ENCODE measurements around the gene TMEM204.

The TMEM204 gene

DNA sequence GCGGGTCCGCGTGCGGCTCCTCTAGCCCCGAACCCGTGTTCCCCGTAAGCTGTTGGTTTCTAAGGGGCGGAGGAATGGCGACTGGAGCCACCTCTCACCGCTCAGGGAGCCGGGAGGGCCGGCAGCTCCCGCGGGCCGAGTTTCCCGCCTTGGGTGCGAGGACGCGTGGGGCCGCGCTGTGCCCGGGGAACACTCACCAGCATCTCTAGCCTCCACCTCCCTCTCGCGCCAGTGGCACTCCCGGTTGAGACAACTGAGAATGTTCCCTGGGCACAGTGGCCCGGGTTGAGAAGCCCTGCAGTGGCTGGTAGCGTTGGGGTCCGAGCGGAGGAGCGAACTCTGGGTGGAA, 39.7 kb upstream of the TMEM204 start:
- H3K4me1 ChIP-seq (ENCODE audit: insufficient read depth, low read length) = peaks cover 21% of the 10 kb centered on the region
- peaks cover 14% of the 10 kb centered on the region for H3K36me3 ChIP-seq (ENCODE audit: insufficient read depth, low read length)
- H3K9ac ChIP-seq (ENCODE audit: low read length) = peak overlapping the region; percentile 21
- peak overlapping the region; percentile 79 to 84 for H3K4me3 ChIP-seq (ENCODE audit: low read depth in 1 of 2, low read length in 2 of 2)
- H3K27me3 ChIP-seq (ENCODE audit: control insufficient read depth in 1 of 2, insufficient read depth in 2 of 2, low read length in 2 of 2) = no peaks in the 10 kb centered on the region
- no peaks in the 10 kb centered on the region for H3K9me3 ChIP-seq (ENCODE audit: low read length)
- H3K27ac ChIP-seq (ENCODE audit: low read depth, low read length) = peak overlapping the region; percentile 80

DNA sequence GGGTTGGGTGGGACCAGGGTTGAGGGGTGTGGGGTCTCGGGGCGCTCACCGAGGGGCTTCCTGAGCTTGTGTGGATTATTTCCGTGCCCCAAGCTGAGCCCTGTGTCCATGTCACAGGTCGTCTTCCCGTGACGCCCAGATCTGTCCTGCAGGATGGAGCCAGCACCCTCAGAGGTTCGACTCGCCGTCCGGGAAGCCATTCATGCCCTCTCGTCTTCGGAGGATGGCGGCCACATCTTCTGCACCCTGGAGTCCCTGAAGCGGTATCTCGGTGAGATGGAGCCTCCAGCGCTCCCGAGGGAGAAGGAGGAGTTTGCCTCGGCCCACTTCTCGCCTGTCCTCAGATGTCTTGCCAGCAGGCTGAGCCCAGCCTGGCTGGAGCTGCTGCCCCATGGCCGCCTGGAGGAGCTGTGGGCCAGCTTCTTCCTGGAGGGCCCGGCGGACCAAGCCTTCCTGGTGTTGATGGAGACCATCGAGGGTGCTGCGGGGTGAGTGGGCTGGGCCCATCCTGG, 39.3 kb upstream of the TMEM204 start:
- Histone ChIP-seq H3K27ac (ENCODE audit: low read depth, low read length) (peak overlapping the region; percentile 80), H3K4me1 (ENCODE audit: insufficient read depth, low read length) (peaks cover 21% of the 10 kb centered on the region), H3K9ac (ENCODE audit: low read length) (peak overlapping the region; percentile 21), H3K27me3 (ENCODE audit: control insufficient read depth in 1 of 2, insufficient read depth in 2 of 2, low read length in 2 of 2) (no peaks in the 10 kb centered on the region), H3K36me3 (ENCODE audit: insufficient read depth, low read length) (peaks cover 14% of the 10 kb centered on the region), H3K4me3 (ENCODE audit: low read depth in 1 of 2, low read length in 2 of 2) (peak overlapping the region; percentile 79 to 84), H3K9me3 (ENCODE audit: low read length) (no peaks in the 10 kb centered on the region)

DNA sequence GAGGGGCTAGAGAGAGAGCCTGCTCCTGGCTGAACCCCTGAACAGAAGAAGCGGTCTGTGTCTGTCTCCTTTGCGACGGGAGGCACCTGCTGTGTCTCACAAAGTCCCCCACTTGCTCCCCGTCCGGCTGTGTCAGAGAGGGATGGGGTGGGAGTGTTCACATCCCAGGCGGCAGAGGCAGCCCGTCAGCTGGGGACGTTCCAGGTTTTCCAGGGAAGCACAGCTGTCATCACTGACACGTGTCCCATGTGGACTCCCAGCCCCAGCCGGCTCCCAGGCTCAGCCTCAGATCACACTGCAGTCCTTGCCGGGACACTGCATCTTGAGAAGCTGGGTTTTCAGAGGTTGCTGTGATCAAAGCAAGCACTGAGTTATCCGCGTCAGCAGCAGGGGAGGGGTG, 38.8 kb upstream of the TMEM204 start:
- Histone ChIP-seq H3K36me3 (ENCODE audit: insufficient read depth, low read length) (peaks cover 14% of the 10 kb centered on the region), H3K4me3 (ENCODE audit: low read depth in 1 of 2, low read length in 2 of 2) (peak overlapping the region in 1 of 2 donors; percentile 79), H3K27me3 (ENCODE audit: control insufficient read depth in 1 of 2, insufficient read depth in 2 of 2, low read length in 2 of 2) (no peaks in the 10 kb centered on the region), H3K9ac (ENCODE audit: low read length) (no peak overlapping the region), H3K4me1 (ENCODE audit: insufficient read depth, low read length) (peaks cover 21% of the 10 kb centered on the region), H3K27ac (ENCODE audit: low read depth, low read length) (no peak overlapping the region), H3K9me3 (ENCODE audit: low read length) (no peaks in the 10 kb centered on the region)

DNA sequence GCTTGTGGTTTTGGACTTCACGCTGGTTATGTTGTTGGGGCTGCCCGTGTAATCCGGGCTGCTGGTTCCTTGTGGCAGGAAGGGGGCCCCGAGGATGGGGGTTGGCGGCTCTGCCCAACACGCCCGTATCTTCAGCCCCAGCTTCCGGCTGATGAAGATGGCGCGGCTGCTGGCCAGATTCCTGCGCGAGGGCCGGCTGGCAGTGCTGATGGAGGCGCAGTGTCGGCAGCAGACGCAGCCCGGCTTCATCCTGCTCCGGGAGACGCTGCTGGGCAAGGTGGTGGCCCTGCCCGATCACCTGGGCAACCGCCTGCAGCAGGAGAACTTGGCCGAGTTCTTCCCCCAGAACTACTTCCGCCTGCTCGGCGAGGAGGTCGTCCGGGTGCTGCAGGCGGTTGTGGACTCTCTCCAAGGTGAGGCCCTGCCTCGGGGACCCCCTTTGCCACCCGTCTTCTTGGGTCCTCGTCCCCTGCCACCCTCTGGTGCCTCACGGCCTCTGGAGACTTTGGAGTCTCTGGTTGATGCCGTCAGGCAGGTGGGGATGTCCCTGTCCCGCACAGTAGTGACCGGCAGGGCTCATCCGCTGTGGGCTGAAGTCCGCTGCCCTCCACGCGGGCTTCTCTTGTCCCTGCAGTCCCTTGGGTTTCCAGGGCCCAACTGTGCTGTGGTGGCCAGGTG, 38.1 kb upstream of the TMEM204 start:
- peaks cover 21% of the 10 kb centered on the region for H3K4me1 ChIP-seq (ENCODE audit: insufficient read depth, low read length)
- H3K27ac ChIP-seq (ENCODE audit: low read depth, low read length) = no peak overlapping the region
- H3K4me3 ChIP-seq (ENCODE audit: low read depth in 1 of 2, low read length in 2 of 2) = no peak overlapping the region
- no peaks in the 10 kb centered on the region for H3K27me3 ChIP-seq (ENCODE audit: control insufficient read depth in 1 of 2, insufficient read depth in 2 of 2, low read length in 2 of 2)
- peaks cover 19% of the 10 kb centered on the region for H3K36me3 ChIP-seq (ENCODE audit: insufficient read depth, low read length)
- no peaks in the 10 kb centered on the region for H3K9me3 ChIP-seq (ENCODE audit: low read length)
- H3K9ac ChIP-seq (ENCODE audit: low read length) = no peak overlapping the region

DNA sequence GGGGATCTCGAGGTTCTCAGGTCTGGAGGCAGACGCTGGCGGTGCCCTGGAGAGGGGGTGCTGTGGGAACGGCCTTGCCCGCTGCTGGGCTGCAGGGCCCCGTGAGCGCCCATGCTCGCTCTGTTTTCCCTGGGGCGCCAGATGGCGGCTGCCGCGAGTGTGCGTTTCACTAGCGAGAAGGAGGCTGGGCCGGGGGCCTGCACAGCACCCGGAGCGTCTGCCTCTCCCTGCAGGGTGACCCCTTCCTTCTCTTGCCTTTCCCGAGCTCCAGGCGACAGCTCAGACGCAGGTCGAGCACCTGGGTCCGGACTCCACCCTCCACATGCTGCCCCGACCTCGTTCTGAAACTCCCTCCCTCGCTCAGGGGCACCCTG, 37.6 kb upstream of the TMEM204 start:
- H3K36me3 ChIP-seq (ENCODE audit: insufficient read depth, low read length) = peaks cover 20% of the 10 kb centered on the region
- H3K27ac ChIP-seq (ENCODE audit: low read depth, low read length) = no peak overlapping the region
- peaks cover 21% of the 10 kb centered on the region for H3K4me1 ChIP-seq (ENCODE audit: insufficient read depth, low read length)
- no peaks in the 10 kb centered on the region for H3K27me3 ChIP-seq (ENCODE audit: control insufficient read depth in 1 of 2, insufficient read depth in 2 of 2, low read length in 2 of 2)
- H3K9me3 ChIP-seq (ENCODE audit: low read length) = no peaks in the 10 kb centered on the region
- no peak overlapping the region for H3K4me3 ChIP-seq (ENCODE audit: low read depth in 1 of 2, low read length in 2 of 2)
- H3K9ac ChIP-seq (ENCODE audit: low read length) = no peak overlapping the region

DNA sequence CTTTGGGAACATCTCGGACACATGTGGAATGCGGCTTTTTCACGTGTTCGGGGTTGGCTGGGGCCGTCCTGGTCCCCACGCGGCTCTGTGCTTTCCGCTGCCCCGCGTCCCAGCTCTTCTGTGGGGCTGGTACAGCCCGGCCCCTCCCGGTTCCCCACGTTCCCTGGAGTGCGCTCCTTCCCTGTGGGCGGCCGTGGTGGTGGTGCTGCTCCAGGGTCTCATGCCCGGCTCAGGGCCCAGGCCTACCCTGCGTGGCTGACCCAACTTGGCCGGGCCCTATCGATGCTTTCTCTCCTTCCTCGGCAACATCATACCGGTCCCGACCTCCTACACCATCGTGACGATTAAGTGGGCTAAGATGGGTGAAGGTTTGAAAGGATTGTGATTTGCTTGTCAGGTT, 37.0 kb upstream of the TMEM204 start:
- no peak overlapping the region for H3K4me3 ChIP-seq (ENCODE audit: low read depth in 1 of 2, low read length in 2 of 2)

DNA sequence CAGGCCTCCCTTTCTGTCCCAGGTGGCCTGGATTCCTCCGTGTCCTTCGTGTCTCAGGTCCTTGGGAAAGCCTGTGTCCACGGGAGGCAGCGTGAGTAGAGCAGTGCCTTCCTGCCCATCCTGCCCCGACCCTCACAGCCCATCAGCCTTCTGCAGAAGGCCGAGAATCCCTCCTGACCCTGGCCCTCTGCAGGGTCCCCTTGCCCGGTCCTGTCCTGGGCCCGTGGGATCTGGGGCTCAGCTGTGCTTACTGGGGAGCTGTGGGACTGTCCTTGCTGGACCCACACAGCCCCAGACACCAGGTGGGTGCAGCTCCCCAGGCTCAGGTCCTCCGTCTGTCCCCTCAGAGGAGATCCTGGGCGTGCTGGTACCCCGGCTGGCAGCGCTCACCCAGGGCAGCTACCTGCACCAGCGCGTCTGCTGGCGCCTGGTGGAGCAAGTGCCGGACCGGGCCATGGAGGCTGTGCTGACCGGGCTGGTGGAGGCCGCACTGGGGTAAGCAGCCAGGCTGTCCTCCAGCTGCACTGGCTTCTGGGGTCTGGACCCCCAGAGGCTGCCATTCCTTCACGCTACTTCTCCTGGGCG, 36.4 kb upstream of the TMEM204 start:
- Histone ChIP-seq H3K27me3 (ENCODE audit: control insufficient read depth in 1 of 2, insufficient read depth in 2 of 2, low read length in 2 of 2) (no peaks in the 10 kb centered on the region), H3K4me3 (ENCODE audit: low read depth in 1 of 2, low read length in 2 of 2) (no peak overlapping the region), H3K36me3 (ENCODE audit: insufficient read depth, low read length) (peaks cover 21% of the 10 kb centered on the region), H3K9me3 (ENCODE audit: low read length) (no peaks in the 10 kb centered on the region), H3K27ac (ENCODE audit: low read depth, low read length) (no peak overlapping the region), H3K9ac (ENCODE audit: low read length) (no peak overlapping the region), H3K4me1 (ENCODE audit: insufficient read depth, low read length) (peaks cover 21% of the 10 kb centered on the region)

More for the DNA sequence above, 37.0 kb upstream of the TMEM204 start:
- no peak overlapping the region for H3K27ac ChIP-seq (ENCODE audit: low read depth, low read length)
- H3K36me3 ChIP-seq (ENCODE audit: insufficient read depth, low read length) = peaks cover 20% of the 10 kb centered on the region
- H3K9me3 ChIP-seq (ENCODE audit: low read length) = no peaks in the 10 kb centered on the region
- H3K27me3 ChIP-seq (ENCODE audit: control insufficient read depth in 1 of 2, insufficient read depth in 2 of 2, low read length in 2 of 2) = no peaks in the 10 kb centered on the region
- no peak overlapping the region for H3K9ac ChIP-seq (ENCODE audit: low read length)
- peaks cover 21% of the 10 kb centered on the region for H3K4me1 ChIP-seq (ENCODE audit: insufficient read depth, low read length)

DNA sequence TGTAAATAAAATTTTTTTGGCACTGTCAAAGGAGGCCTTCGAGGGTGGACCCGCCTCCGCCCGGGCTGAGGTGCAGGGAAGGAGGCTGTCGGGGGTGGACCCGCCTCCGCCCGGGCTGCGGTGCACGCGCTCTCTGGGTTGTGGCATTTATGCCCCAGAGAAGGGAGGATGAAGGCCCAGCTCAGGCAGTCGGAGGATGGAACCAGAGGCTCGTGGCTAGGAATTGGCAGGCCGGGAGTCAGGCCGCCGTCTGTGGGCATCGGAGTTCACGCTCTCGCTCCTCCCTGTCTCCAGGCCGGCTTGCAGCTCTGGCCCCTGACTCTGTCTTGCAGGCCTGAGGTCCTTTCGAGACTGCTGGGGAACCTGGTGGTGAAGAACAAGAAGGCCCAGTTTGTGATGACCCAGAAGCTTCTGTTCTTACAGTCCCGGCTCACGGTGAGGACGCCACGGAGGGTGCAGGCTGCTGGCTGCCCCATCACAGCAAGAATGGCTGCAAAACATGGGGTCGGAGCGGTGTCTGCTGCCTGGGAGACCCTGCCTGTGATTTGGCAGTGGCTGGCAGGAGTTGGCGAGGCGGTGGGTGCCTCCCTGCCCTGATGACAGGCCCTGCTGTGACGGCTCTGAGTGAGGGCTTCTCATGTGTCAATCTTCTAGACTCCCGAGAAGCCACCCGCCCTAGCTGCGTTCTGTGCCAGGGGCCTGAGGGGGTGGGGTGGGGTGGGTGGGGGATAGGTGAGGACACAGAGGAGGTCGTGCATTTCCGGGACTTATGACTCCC, 34.4 kb upstream of the TMEM204 start:
- Histone ChIP-seq H3K4me3 (ENCODE audit: low read depth in 1 of 2, low read length in 2 of 2) (no peak overlapping the region), H3K36me3 (ENCODE audit: insufficient read depth, low read length) (peaks cover 38% of the 10 kb centered on the region), H3K27ac (ENCODE audit: low read depth, low read length) (no peak overlapping the region), H3K9me3 (ENCODE audit: low read length) (no peaks in the 10 kb centered on the region), H3K9ac (ENCODE audit: low read length) (no peak overlapping the region), H3K4me1 (ENCODE audit: insufficient read depth, low read length) (peaks cover 11% of the 10 kb centered on the region), H3K27me3 (ENCODE audit: control insufficient read depth in 1 of 2, insufficient read depth in 2 of 2, low read length in 2 of 2) (no peaks in the 10 kb centered on the region)

DNA sequence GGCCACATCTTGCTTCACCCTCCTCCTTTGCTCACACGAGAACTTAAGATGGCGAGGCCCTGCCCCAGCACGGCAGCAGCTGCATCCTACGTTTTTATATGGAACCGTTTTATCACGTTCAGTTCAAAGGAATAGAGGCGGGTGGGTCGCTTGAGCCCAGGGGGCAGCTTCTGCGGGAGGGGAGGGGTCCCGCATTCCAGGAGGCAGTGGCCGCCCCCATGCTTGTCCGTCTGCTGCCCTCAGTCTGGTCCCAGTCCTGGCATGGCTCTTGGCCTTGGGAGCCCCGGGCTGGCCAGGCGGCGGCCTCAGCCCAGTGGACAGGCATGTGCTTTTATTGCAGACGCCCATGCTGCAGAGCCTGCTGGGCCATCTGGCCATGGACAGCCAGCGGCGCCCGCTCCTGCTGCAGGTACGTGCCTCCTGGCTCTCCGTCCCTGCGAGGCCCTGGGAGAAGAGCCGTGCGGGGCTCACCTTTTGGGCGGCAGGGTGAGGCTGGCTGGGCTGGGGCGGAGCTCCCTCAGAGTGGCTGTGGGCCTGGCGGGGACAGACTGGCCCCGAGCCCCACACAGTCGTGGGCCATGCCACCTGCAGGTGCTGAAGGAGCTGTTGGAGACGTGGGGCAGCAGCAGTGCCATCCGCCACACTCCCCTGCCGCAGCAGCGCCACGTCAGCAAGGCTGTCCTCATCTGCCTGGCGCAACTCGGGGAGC, 33.6 kb upstream of the TMEM204 start:
- Histone ChIP-seq H3K36me3 (ENCODE audit: insufficient read depth, low read length) (peaks cover 38% of the 10 kb centered on the region), H3K9me3 (ENCODE audit: low read length) (no peaks in the 10 kb centered on the region), H3K9ac (ENCODE audit: low read length) (no peak overlapping the region)

DNA sequence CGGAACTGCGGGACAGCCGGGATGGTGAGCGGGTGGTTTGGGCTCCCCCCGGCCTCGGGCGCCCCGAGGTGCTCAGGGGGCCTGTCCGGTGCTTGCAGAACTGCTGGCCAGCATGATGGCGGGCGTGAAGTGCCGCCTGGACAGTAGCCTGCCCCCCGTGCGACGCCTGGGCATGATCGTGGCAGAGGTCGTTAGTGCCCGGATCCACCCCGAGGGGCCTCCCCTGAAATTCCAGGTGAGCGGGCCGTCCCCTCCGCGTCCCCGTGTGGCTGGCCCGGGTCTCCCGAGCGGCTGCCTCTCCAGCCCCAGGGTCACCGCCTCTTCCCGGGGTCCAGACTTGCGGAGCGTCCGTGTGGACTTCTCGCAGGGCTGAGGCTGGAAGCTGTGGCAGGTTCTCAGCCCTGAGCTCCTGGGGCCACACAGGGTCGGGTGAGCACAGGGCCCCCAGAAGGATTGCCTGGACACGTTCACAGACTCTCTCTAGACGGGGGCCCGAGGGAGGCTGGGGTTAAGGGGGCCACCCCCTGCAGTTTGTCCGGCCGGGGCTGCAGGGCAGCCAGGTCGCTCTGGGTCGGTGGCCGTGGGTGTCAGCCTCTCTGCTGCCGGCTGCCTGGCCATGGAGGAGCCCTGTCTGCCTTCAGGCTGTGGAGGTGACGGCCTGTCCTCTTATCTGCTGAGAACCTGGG, 32.9 kb upstream of the TMEM204 start:
- Histone ChIP-seq H3K4me3 (ENCODE audit: low read depth in 1 of 2, low read length in 2 of 2) (no peak overlapping the region), H3K4me1 (ENCODE audit: insufficient read depth, low read length) (no peaks in the 10 kb centered on the region), H3K27ac (ENCODE audit: low read depth, low read length) (no peak overlapping the region), H3K36me3 (ENCODE audit: insufficient read depth, low read length) (peaks cover 38% of the 10 kb centered on the region), H3K9me3 (ENCODE audit: low read length) (no peaks in the 10 kb centered on the region), H3K27me3 (ENCODE audit: control insufficient read depth in 1 of 2, insufficient read depth in 2 of 2, low read length in 2 of 2) (no peaks in the 10 kb centered on the region), H3K9ac (ENCODE audit: low read length) (no peak overlapping the region)

More for the DNA sequence above, 33.6 kb upstream of the TMEM204 start:
- Histone ChIP-seq H3K27me3 (ENCODE audit: control insufficient read depth in 1 of 2, insufficient read depth in 2 of 2, low read length in 2 of 2) (no peaks in the 10 kb centered on the region), H3K4me1 (ENCODE audit: insufficient read depth, low read length) (peaks cover 2% of the 10 kb centered on the region), H3K27ac (ENCODE audit: low read depth, low read length) (no peak overlapping the region), H3K4me3 (ENCODE audit: low read depth in 1 of 2, low read length in 2 of 2) (no peak overlapping the region)

DNA sequence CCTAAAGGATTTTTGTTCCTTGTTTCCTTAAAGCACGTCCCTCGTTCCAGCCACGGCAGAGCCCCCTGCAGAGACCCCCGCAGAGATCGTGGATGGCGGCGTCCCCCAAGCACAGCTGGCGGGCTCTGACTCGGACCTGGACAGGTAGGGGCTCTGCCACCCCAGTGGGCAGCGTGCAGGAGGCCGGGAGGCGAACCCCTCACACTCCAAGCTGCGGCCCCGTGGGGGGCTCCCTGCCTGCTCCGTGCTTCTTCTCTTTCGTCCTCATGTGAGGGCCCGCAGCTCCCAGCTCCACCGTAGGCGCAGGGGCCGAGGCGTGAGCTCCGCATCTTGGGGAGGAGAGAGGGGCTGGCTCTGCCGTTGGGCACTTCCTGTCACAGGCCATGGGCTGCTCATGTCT, 31.8 kb upstream of the TMEM204 start:
- Histone ChIP-seq H3K27ac (ENCODE audit: low read depth, low read length) (no peak overlapping the region), H3K36me3 (ENCODE audit: insufficient read depth, low read length) (peaks cover 35% of the 10 kb centered on the region), H3K9me3 (ENCODE audit: low read length) (no peaks in the 10 kb centered on the region), H3K4me1 (ENCODE audit: insufficient read depth, low read length) (no peaks in the 10 kb centered on the region), H3K27me3 (ENCODE audit: control insufficient read depth in 1 of 2, insufficient read depth in 2 of 2, low read length in 2 of 2) (no peaks in the 10 kb centered on the region), H3K4me3 (ENCODE audit: low read depth in 1 of 2, low read length in 2 of 2) (no peak overlapping the region), H3K9ac (ENCODE audit: low read length) (no peak overlapping the region)
